Thoracic aorta (tissue), 2 donors: ENCODE results near the gene UNC80. TPM values are rescaled to one million over a fixed set of nuclear protein-coding genes. Genes with fewer than 3 reads are reported as not detected.
A peak's percentile ranks its signal among the peaks of the same experiment; 100 is the strongest.

Experiments used
- ATAC-seq: fragments of 150-250 bp; one replicate; pipeline ENCODE4 v1.8.0; 2017; ENCODE audit warnings: low read depth; ENCODE audit not compliant: insufficient number of reproducible peaks, low FRiP score
- DNase-seq: peaks from one replicate; pipeline ENCODE4 v3.0.0-alpha.2; 2020; ENCODE audit warnings: low spot score
- H3K27ac ChIP-seq, 2 donors: fragments of 200-600 bp; sonication (generic); 1 replicate in 1 of 2; 2 replicates in 1 of 2; pipeline ENCODE4 v1.5.1; 2016; ENCODE audit warnings: mild to moderate bottlenecking in 2 of 2, moderate library complexity in 2 of 2
- H3K27me3 ChIP-seq: fragments of 200-600 bp; sonication (generic); replicated peaks from 2 replicates; pipeline ENCODE4 v1.6.0; 2016; ENCODE audit warnings: mild to moderate bottlenecking; ENCODE audit not compliant: insufficient read depth
- H3K36me3 ChIP-seq: fragments of 200-600 bp; sonication (generic); one replicate; pipeline ENCODE4 v1.5.1; 2016
- H3K4me1 ChIP-seq, 2 donors: fragments of 200-600 bp; sonication (generic); 1 replicate in 1 of 2; 2 replicates in 1 of 2; pipeline versions ENCODE4 v1.5.1 to v1.6.0; 2016; ENCODE audit warnings: low read depth in 2 of 2, mild to moderate bottlenecking in 1 of 2; ENCODE audit not compliant: control insufficient read depth in 1 of 2
- H3K4me3 ChIP-seq: fragments of 200-600 bp; sonication (generic); 2 replicates; pipeline ENCODE4 v1.5.1; 2016; ENCODE audit warnings: mild to moderate bottlenecking
- H3K9me3 ChIP-seq: fragments of 200-600 bp; sonication (generic); 2 replicates; pipeline ENCODE4 v1.5.1; 2016
- CTCF ChIP-seq: fragments of 200-600 bp; sonication (generic); IDR thresholded peaks from one replicate; pipeline ENCODE4 v1.5.1; 2019; ENCODE audit warnings: antibody characterized with exemption
- total RNA-seq, 2 donors: library from RNA; depleted of rRNA; stranded (reverse); fragments of >200 nt; gene quantifications; one replicate each; pipeline versions ENCODE4 v1.1.0 to v1.2.3, GENCODE V29; 2016

The UNC80 gene
- total RNA-seq, 2 donors from 2014 or later = not detected

GRCh38 chr2:209990838-209991237 lies 219.2 kb downstream of the UNC80 start:
- Histone ChIP-seq H3K36me3 (no peaks in the 10 kb centered on the region), H3K27ac (no peak overlapping the region), H3K4me1 (no peaks in the 10 kb centered on the region), H3K9me3 (no peaks in the 10 kb centered on the region), H3K27me3 (no peaks in the 10 kb centered on the region), H3K4me3 (no peak overlapping the region)
- ATAC-seq (no peak), DNase-seq (no peak)
- TF ChIP-seq CTCF = no peak

- no peak for TF ChIP-seq CTCF
- no peaks in the 10 kb centered on the region for H3K4me1 ChIP-seq
- no peak for ATAC-seq
These were observed 222.3 kb downstream of the UNC80 start for GRCh38 chr2:209993968-209994367.

GRCh38 chr2:209998596-209998995 lies 227.0 kb downstream of the UNC80 start:
- Histone ChIP-seq H3K9me3 (no peaks in the 10 kb centered on the region), H3K4me3 (no peak overlapping the region), H3K27ac (no peak overlapping the region), H3K4me1 (peaks cover 4 to 11% of the 10 kb centered on the region in 2 donors), H3K27me3 (no peaks in the 10 kb centered on the region), H3K36me3 (no peaks in the 10 kb centered on the region)
- TF ChIP-seq CTCF = no peak
- no peak for DNase-seq
- ATAC-seq = no peak

More at GRCh38 chr2:209993968-209994367, 222.3 kb downstream of the UNC80 start:
- Histone ChIP-seq H3K9me3 (no peaks in the 10 kb centered on the region), H3K36me3 (no peaks in the 10 kb centered on the region), H3K4me3 (no peak overlapping the region), H3K27ac (no peak overlapping the region), H3K27me3 (no peaks in the 10 kb centered on the region)
- DNase-seq = no peak

GRCh38 chr2:210000464-210001324 lies 229.1 kb downstream of the UNC80 start:
- H3K4me1 ChIP-seq = peaks cover 18 to 31% of the 10 kb centered on the region in 2 donors
- no peaks in the 10 kb centered on the region for H3K36me3 ChIP-seq
- ATAC-seq (no peak), DNase-seq (no peak)
- no peaks in the 10 kb centered on the region for H3K9me3 ChIP-seq
- H3K27me3 ChIP-seq = no peaks in the 10 kb centered on the region
- no peak overlapping the region for H3K27ac ChIP-seq
- H3K4me3 ChIP-seq = no peak overlapping the region
- TF ChIP-seq CTCF = no peak

GRCh38 chr2:210002158-210003157 lies 230.8 kb downstream of the UNC80 start, which contains the start of gene RPE:
TSS of gene RPE (plus strand) at chr2:210002638. CDS start at chr2:210002662, 24 bp downstream.
- no peak for TF ChIP-seq CTCF
- Histone ChIP-seq H3K4me1 (peaks cover 21 to 38% of the 10 kb centered on the region in 2 donors), H3K9me3 (no peaks in the 10 kb centered on the region), H3K27me3 (no peaks in the 10 kb centered on the region), H3K36me3 (no peaks in the 10 kb centered on the region), H3K4me3 (peak within 1 kb of the TSS; percentile 79), H3K27ac (peak within 1 kb of the TSS; percentile 64 to 70)
- ATAC-seq = peak; percentile 97
- peak; percentile 71 for DNase-seq
